Inflammatory macrophage (primary cell): Measurements from ENCODE around the gene VEGFC.

Experiments
- DNase-seq, 2 donors: peaks; one replicate each; pipeline ENCODE4 v3.0.0-alpha.2; 2020 to 2022
- total RNA-seq, 18 experiments: gene quantifications; one replicate each; lab custom pipeline; 2026; ENCODE audit warnings: mixed read lengths in 6 of 18, inconsistent platforms in 2 of 18; lab: John Stamatoyannopoulos, UW

VEGFC gene, protein sequence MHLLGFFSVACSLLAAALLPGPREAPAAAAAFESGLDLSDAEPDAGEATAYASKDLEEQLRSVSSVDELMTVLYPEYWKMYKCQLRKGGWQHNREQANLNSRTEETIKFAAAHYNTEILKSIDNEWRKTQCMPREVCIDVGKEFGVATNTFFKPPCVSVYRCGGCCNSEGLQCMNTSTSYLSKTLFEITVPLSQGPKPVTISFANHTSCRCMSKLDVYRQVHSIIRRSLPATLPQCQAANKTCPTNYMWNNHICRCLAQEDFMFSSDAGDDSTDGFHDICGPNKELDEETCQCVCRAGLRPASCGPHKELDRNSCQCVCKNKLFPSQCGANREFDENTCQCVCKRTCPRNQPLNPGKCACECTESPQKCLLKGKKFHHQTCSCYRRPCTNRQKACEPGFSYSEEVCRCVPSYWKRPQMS
- 0 to 0.34 (median 0) reads per million in 18 experiments for total RNA-seq

DNA sequence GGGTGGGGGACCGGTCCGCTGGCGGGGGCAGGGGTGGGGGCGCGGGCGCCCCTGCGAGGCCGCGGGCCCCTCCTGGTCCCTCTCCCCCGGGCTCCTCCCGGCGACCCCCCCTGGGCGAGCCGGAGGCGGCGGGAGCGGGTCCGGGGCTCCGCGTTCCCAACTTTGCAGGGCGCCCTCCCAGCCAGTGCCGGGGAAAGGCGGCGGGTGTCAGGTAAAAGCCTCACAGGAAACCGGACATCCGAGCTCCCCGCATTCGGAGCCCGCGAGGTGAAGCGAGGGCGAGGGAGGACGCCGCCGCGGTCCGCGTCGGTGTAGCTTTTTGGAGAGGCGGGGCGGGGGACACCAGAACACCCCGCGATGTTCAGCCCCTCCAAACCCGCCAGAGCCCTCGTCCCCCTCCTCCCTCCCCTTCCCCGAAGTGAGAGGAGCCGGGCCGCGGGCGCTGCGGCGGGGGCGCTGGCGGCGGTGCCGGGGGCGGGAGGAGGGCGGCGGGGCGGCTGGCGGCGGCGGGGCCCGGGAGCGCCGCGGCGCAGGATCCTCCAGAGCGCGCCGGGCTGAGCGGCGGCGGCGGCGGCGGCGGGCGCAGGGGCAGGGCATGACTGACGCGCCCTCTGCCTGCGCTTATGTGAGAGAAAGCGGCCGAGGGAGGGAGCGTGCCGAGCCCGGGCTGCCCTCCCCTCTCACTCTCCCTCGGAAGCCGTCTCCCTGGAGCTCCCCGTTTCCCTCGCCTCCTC lies at the start of gene VEGFC:
TSS of gene VEGFC (minus strand) at position 597 of the 734 bp plus-strand sequence. CDS start 611 bp downstream, outside the sequence.
- no peak for DNase-seq

DNA sequence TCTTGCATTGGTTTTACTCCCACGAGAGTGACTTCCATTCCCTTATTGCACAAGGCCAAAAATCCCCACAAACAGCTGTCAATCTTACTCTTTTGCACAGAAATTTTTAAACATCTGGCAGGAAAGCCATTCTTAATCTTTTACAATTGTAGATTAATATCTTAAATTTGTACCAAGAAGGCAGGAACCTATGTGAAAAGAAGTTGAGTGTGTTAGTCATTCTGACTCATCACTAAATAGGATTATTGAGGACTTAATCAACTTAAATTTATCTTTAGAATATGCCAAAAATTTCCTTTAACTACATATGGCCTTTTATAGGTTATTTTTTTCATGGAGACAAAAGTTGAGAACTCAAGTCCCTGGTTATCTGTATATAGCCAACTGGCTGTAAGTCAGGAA lies 49.0 kb upstream of the VEGFC start:
- DNase-seq: no peak

DNA sequence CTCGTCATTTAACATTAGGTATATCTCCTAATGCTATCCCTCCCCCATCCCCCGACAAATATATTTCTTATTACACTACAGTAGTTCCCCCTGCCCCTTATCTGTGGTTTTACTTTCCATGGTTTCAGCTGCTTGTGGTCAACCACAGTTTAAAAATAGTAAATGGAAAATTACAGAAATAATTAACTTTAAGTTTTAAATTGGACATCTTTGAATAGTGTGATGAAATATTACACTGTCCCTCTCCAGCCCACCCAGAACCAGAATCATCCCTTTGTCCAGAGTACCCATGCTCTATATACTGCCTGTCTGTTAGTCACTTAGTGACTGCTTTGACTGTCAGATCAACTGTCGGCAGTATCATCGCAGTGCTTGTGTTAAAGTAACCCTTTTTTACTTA lies 47.4 kb upstream of the VEGFC start:
- DNase-seq: no peak

DNA sequence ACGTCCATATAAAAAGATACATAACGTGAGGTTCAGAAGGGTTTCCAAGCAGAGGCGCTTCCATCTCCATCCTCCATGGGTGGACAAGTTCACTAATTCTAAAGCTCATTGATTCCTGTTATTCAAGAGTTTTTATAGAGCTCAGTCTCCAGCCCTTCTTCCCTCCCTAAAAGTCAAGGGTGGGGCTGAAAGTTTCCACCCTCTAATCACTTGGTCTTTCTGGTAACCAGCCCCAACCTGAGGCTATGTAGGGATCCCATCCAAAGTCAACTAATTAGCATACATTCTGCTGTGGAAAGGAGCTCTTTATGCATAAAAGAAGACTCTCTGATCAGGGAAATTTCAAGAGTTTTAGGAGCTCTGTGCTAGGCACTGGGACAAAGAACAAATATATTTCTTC lies 46.9 kb upstream of the VEGFC start:
- no peak for DNase-seq

DNA sequence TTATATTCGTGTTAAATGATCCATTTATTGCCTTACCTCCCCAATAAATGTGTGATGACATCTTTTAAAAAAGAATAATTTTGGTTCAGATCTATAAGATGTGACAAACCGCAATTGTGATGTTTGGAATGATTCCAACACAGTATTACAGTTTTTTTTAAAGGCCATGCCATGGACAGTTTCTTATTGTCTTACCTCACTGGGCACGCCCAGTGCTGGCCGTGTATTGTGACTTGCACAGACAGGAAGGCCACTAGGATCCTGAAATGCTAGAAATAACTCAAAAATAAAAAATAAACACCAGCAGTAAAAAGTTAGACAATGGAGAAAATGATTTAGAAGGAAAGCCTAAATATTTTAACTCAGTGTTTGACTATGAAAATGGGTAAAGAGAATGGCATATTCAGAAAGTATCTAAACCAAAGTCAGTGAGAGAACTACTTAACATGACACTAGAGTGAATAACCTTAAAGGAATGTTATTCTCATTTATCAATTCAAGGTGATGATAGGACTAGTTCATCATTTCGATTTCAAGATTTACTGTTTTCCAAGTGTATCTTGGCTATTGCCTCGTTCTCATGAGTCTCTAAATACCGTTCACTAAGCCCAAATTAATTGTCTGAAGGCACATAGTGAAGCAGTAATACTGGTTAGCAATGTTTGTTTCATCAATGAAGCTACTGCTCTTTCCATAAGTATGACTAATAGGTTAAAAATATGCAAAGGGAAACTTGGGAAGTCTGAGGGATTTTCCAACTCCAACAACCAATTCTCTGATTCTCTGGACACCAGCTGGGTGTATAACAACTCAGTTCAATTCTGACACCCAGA lies 46.1 kb upstream of the VEGFC start:
- DNase-seq: no peak

DNA sequence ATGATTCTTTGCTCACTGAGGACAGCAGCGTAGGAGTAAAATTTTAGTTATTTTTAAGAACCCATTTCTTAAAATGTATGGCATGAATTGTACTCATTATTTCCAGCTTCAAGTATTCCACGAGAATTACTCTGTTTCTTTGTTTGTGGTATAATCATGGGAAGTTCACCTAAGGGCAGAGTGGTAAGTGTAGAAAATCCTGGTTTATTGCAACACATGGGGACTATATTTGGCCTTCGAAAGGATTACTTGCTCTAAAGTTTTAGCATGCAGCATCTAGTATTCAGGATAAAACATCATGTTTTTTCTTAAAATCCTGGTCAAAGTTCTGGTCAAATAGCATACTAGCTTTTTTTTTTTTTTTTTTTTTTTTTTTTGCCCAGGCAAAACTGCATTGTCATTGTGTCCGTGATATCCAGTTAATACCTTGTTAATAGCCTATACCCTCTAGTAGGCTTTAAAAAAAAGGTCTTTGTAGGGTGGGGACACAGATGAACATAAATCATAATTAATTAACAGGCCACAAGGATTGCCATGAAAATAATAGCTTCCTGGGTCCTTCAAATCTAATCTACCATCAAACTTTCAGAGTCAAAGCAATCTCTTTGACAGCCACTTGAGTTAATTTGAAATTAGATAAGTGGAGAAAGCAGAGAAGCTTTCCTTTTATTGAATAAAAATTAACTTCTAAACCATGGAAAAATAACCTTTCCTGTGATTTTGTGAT lies 44.6 kb upstream of the VEGFC start:
- no peak for DNase-seq

DNA sequence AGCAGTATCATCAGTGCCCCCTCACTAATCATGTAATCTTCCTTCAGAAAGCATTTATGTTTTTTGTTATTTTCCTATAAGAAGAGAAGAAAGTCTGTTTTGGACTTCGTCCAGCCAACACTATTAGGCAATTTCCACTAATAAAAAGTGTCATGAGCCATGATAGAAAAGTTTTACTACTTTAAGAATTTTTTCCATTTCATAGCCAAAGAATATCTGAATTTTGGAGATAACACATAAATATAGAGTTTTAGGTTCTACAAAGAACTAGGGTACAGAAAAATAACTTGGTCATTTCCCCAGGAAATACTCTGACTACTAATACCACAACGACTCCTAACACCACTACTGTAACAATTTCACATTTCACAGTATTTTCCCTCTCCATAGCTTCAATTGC lies 41.8 kb upstream of the VEGFC start:
- DNase-seq: no peak

DNA sequence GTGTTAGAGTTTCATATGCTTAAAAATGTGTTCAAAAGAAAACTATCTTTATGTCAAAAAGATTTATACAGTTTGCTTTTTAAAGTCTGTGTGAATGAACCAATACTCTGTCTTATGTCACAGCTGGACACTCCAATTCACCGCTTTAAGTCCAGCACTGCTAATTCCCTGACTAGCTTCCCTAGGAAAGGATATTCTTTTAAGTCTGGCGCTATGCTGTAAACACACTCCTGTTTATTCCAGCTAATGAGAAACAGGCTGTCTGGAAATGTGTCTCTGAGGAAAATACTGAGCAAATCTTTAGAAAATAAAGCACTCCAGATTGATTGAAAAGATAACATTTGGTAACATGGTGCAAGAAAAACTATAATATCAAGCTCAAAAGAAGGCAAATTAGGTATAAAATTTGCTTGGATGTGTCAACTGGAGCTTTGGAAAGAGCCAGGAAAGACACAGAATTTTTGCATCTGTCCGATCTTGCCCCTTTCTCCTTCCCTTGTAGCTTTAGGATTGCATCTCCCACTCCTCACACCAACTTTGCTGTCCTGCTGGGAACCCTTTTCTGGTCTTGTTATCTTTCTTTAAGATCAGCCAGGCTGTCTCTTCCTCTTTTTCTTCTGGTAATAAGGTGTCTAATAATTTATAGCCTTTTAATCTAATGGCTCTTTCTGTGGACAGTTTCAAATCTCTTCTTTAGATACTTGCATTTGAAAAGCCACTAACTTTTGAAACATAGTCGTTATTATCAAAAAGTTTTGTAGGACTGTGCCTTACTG lies 40.9 kb upstream of the VEGFC start:
- DNase-seq: no peak

DNA sequence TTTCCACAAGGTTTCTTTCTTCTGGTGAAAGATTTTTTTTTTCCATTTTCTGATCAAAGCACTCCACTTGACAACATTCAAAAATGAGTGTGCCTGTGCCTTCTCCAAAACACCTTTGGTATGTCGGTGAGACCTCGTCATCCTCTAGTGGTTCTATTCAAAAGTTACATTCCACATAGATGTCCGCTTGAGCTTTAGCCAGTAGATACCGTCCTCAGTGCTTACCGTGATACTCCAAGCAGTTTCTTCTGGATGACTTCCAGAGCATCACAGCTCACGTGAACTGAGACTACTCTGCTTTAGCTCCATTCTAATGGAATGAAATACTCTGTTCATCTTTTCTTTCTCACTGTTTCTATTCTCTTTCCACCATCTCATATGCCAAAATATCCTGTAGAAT lies 38.2 kb upstream of the VEGFC start:
- no peak for DNase-seq

DNA sequence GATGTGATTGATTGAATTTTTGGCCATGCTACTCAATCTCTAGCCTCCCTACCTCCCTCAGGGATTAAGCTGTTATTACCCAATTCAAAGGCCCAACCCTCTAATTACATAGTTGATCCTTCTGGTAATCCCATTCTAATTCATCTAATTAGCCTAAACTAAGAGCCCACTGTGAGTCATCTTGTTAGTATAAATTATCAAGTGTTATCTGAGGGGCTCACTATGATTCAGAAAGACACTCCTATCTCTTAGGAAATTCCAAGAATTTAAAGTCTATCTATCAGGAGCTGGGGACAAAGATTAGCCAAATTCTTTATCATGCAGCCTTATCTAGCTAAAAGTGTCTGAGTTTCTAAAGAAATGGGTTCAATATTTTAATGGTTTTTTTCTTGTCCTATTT lies 32.9 kb upstream of the VEGFC start:
- DNase-seq: no peak

DNA sequence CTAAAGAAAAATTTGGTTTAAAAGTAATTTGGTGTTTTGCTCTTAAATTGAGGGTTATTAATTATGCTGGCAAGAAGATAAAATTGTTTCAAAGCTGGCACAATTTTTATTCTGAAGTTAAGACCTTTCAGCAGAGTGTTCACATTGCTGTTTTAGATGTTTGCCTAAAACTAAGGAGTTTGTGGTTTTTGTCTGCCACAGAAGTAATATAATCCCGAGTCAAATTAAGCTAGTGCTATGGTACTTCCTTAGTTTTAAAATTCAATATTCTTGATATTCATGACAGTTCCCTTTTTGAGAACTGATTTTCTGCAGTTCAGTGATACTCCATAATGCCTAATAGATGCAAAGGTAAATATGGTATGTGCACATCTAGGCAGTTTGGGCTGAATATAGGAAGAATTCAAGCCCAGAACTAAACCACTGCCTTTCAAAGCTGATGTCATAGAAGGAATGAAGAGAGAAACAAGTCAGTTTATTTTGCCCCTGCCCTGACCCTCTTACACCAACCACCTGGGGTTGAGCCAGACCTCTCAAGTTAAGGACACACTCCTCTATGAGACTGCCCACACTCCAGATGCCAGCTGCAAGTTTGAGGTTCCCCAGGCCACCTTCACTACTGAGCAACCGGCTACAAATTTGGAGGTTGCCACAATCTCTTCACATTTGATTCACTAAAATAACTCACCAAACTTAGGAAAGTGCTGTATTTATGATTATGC lies 32.1 kb upstream of the VEGFC start:
- DNase-seq: no peak

DNA sequence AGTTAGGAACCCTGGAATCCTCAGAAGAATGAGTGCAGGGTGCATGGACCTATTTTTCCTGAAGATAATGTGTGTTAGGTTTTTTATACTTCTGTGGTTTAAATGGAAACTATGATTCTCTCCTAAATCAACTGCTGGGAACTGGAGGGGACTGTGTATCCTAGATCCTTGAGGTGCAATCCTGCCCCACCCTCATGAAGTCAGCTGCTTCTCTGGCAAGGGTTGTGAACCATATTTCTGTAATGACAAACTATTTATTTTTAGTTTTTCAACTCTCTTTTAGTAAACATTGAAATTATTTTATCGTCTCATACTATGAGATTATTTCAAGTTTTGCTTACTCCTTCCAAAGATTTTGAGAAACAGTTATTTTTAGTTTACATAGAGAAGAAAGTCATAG lies 25.8 kb upstream of the VEGFC start:
- DNase-seq: no peak

DNA sequence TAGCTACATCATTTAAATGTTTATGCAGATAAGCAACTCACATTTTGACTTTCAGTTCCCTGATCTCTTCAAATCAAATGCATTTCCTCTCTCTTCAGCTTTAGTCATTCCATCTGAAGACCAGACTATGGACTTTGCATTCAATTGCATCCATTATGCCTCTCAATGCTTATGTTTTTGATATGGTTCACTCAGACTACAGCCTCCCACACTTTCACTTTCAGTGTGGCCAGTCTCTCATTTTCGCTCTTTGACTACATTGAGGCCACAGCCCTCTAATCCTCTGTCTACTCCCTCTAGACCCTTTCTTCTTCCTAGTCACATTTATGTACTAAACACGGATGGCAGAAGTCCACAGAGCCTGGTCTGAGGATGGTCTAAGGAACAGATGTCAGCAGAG lies 24.5 kb upstream of the VEGFC start:
- DNase-seq: no peak

DNA sequence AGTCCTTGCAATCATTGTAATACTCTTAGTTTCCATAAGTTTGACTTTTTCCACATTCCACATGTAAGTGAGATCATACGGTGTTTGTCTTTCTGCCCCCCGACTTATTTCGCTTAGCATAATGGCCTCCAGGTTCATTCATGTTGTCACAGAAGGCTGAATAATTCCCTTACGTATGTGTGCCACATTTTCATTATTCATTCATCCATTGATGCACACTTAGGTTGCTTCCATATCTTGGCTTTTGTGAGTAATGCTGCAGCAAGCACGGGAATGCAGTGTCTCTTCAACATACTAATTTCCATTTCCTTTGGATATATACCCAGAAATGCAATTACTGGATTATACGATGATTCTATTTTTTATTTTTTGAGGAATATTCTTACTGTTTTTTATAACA lies 22.0 kb upstream of the VEGFC start:
- DNase-seq: no peak

DNA sequence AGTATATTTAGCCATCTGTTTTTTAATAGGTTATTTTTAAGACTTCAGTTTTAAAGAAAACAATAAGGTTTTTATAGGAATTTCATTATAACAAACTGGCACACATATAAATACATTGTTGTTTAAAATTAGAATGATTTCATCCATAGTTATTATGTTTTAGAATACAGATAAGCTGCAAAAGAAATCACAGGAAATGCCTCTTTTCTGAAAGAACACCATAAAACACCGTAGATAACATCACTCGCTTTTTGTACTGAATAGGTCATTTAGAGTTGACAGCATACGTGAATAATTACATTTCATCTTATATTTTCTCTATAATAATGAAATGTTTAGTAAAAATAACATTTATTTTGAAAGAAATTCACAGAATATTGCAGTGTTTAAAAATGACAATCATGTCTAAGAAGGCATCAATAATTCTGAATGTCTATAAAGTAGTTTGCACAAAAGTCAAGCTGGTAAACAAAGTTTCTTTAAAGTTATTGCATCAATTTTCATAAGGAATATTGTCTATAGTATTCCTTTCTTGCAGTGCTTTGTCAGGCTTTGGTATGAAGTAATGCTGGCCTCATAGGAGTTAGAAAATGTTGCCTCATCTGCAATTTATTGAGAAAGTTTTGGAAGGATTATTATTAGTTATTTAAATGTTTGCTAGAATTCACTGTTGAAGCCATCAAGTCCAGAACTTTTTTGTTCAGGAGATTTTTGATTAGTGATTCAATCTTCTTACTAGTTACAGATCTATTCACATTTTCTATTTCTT lies 17.9 kb upstream of the VEGFC start:
- no peak for DNase-seq

DNA sequence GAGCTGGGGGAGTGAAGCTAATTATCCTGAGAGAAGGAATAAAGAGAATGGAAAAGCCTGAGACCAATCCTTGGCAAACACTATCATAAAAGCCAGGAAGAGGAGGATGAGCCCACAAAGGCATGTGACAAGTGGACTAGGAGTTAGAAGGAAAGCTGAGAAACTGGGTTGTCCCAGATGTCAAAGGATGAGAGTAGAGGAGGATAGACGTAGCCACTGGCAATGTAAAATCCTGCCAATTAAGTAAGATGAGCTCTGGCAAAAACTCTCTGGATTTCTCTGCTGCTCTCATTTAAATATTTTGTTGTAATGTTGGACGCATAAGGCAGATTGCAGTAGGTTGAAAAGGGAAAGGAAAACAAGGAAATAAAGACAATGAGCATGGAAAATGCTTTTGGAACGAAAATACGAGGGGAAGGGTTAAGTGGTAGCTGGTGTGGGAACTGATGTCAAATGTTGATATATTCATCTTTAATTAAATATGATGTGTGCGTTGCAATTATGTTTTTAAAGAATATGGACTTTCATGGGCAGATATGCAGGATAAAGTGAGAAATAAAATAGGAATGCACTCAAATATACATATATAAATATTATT lies 14.2 kb upstream of the VEGFC start:
- DNase-seq: no peak

DNA sequence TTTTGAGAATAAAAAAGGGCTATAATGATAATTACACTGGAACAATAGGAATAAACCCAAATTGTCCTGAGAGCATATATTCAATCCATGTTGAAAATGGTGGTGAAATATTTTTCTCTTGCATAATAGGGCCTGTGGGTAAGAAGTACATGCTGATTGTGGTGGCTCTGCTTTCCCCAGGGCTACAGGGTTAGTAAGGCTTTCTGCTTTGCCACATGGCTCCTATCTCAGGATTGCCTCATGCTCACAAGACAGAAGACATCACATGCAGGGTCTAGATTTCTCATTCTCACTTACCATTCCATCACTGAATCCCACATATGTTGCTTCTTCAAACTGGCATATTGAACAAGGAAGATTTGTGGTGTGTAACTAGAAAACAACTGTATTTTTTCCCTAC lies 12.4 kb upstream of the VEGFC start:
- peak in 1 of 2 donors; percentile 15 for DNase-seq

DNA sequence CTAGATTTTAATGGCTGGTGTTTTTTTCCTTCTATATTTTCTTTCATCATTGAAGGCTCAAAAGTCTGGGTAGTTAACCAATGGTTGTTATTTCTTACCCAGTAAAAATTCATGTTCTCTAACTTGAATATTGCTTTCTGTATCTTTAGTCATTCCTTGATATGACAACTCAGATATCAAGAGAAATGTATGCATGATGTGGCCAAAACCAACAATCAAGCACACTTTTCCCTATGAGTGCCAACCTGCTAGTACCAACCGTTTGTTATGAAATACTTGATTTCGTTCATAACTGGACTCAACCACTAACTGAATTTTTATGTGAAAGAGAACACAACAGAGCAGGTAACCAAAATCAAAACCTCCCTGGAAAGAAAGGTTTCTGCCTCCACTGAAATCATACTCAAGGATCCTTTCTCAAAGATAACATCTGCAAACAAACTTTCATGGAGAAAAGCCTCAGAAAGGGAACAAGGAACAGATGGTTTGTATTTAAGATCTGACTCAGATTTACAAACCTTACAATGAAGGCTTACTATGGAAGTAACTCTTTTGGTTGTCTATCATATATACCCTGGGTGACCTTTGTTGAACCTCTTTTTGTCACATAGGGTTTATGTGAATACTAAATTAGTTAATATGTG lies 8.3 kb upstream of the VEGFC start:
- DNase-seq: no peak

DNA sequence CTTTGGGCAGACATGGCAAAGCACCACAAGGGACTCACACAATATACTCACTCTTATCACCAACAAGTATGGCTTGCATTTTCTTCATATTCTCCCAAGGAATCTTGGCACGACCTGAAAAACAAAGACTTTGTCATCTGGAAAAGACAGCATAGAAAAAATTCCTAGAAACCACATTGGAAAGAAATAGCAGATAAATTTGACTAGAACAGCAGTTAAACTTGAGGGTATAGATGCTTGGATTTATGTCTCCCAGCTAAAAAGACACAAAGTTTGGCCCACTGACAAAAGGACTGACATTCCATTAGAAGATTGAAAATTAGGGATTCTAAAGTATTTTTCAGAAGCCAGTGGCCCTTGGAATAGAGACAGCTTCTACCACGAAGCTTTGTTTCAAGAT lies 6.9 kb upstream of the VEGFC start:
- no peak for DNase-seq
